ENCODE data around the gene VPS13C.

The VPS13C gene

DNA sequence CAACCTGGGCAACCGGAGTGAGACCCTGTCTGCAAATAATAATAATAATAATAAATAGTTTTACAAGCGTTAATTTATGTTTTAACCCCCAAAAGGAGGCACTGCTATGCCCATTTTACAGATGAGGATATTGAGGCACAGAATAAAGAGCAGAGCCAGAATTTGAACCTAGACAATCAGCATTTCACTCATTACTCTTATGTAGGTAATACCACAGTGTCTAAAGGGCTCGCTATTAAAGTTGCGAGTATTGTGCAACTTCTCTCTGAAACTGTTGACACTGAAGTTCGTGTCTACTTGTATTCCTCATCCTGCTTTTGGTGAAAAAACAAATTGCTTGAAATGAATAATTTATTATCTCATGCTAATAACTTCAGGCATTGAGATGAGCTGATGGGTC lies 9.3 kb upstream of the VPS13C start:
- FAIRE-seq (no peak), DNase-seq (ENCODE audit: insufficient read length) (no peak)
- TF ChIP-seq POLR2A (IDR thresholded peaks at IDR 0.05; ENCODE audit: low read depth, low read length): no peak

DNA sequence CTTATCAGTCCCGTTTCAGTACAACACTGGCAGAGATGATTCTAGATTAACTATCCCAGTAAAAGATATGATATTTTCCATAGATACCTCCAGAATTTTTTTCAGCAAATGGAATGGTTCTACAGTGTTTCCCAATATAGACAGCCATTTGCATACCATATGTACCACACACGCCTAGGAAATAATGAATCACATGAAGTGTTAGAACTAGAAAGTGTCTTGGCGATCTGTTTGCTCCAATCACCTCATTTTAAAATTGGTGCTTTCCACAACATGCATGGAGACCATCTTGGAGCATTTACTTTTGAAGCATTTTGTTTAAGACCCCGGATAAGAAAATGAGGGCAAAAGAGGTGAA lies 8.5 kb upstream of the VPS13C start:
- DNase-seq (ENCODE audit: insufficient read length) (no peak), FAIRE-seq (no peak)
- no peak for TF ChIP-seq POLR2AphosphoS5 (IDR thresholded peaks at IDR 0.05; ENCODE audit: low read depth, low read length)
- no peak for TF ChIP-seq TAF1 (IDR thresholded peaks at IDR 0.05; ENCODE audit: borderline replicate concordance, low read depth, low read length)
- no peak for TF ChIP-seq POLR2A (IDR thresholded peaks at IDR 0.05; ENCODE audit: low read depth, low read length)

DNA sequence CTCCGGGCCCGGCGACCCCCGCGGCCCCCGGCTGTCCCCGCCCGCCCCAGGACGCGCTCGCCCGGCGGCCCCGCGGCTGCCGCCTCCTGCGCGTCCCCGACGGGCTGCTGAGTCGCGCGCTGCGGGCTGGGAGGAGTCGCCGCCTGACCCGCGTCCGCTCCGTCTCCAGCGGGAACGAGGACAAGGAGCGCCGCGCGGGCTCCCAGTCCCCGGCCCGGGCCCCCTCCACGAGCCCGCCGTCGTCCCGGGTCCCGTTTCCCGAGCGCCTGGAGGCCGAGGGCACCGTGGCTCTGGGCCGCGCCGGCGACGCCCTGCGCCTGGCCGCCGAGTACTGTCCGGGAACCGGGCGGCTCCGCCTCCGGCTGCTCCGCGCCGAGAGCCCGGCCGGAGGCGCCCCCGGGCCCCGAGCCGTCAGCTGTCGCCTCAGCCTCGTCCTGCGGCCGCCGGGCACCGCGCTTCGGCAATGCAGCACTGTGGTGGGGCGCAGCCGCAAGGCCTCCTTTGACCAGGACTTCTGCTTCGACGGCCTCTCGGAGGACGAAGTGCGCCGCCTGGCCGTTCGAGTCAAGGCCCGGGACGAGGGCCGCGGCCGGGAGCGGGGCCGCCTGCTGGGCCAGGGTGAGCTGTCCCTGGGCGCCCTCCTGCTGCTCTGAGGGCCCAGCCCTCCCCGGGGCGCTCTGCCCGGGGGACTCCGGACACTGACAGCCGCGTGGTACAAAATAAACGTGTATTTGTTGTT lies 8.0 kb upstream of the VPS13C start:
- DNase-seq (ENCODE audit: insufficient read length) (peak; percentile 17), FAIRE-seq (no peak)
- TF ChIP-seq TAF1 (IDR thresholded peaks at IDR 0.05; ENCODE audit: borderline replicate concordance, low read depth, low read length) (no peak), POLR2A (IDR thresholded peaks at IDR 0.05; ENCODE audit: low read depth, low read length) (no peak), POLR2AphosphoS5 (IDR thresholded peaks at IDR 0.05; ENCODE audit: low read depth, low read length) (no peak)

DNA sequence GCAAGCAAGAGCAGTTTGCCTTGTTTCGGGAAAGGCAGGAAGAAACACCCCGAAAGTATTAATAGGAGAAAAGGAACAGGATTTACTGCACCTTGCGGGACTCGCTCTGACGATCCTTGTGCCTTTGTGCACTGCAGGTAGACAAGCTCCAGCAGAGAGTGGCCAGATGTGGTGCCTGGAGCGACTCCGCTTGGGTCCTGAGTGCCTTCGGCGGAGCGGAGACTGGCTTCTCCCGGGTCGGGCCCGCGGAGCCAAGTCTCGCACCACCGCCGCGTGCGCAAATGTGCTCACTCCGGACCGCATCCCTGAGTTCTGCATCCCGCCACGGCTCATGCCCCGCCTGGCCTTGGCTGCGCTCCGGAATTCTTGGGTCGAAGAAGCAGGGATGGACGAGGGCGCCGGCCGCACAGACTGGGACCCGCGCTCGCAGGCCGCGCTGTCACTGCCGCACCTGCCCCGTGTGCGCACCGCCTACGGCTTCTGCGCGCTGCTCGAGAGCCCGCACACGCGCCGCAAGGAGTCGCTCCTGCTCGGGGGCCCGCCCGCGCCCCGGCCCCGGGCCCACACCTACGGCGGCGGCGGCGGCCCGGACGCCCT lies 7.3 kb upstream of the VPS13C start:
- FAIRE-seq (peak; percentile 46), DNase-seq (ENCODE audit: insufficient read length) (peak; percentile 7)
- TF ChIP-seq TAF1 (IDR thresholded peaks at IDR 0.05; ENCODE audit: borderline replicate concordance, low read depth, low read length): no peak
- no peak for TF ChIP-seq POLR2A (IDR thresholded peaks at IDR 0.05; ENCODE audit: low read depth, low read length)
- no peak for TF ChIP-seq POLR2AphosphoS5 (IDR thresholded peaks at IDR 0.05; ENCODE audit: low read depth, low read length)

DNA sequence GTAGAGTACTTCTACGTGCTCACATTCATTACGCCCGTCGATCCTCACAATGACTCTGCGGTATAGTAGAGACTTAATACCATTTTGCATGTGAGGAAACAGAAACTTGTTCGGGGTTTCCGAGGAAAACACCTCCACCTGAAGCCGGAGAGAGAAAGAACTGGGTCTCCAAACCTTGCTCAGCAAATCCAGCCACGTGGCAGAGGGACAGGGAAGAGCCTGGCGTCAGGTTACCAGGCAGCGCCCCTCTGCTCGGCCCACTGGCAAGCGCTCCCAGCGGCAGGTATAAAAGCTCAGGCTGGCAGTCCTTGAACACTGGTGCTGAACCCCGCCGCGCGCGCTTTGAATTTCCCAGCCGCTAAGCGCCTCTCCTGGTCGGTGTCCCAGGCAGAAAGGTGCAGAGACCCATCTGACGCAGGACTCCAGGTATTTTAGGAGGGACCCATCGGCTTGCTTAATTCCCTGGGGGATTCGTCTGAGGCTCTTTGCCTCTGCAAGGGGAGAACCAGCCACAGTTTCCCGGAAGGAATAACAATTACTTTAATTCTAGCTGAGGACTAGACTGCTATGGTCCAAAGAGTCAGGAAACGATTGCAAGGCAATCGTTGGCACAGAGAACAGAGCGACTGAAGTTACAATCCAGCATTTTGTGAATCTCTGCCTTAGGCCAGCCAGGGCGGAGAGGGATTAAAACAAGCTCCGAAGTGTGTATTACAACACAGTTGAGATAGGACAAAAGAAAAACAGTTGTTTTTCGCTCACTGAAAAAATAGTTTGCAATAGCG lies 6.6 kb upstream of the VPS13C start, which contains the start of gene C2CD4A:
C2CD4A (plus strand) TSS at position 315 of the 785 bp plus-strand sequence. CDS start 637 bp downstream, outside the sequence.
- no peak for TF ChIP-seq POLR2A (IDR thresholded peaks at IDR 0.05; ENCODE audit: low read depth, low read length)
- no peak for TF ChIP-seq POLR2AphosphoS5 (IDR thresholded peaks at IDR 0.05; ENCODE audit: low read depth, low read length)
- FAIRE-seq (peak; percentile 73), DNase-seq (ENCODE audit: insufficient read length) (peak; percentile 13)

DNA sequence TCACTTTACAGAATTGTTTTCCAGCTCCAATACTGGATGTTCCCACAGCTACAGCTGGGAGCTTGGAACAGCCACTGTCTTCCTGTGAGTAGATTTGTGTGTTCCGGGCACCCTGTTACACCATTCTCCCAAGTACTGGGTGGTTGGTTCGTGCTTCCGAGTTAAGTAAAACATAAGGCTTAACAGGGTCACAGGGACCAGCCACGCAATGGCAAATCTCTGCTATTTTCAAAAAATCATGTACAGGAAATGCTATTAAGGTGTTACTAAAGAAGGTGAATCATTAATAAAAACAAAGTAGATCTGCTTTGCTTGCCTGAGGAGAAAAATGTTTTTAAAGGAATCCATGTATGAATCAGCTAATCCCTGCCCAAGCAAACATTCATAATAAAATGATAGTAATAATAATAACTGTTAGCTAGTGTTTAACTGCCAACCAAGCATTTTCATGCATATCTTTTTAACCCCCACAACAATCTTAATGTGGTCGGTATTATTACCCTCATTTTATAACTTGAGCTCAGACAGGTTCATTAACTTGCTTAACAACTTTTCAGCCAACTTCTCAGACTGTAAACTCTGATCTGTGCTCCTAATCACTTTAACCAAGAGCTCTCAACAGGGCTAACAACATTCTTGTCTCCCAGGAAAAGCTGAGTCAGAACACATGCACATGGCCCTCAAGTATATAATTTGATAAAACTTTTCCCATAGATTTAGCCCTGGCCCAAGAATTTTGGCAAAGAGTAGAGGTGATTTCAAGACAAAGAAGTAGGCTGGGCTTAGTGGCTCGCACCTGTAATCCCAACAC lies 3.8 kb upstream of the VPS13C start:
- no peak for FAIRE-seq
- TF ChIP-seq POLR2A (IDR thresholded peaks at IDR 0.05; ENCODE audit: low read depth, low read length) (no peak), TAF1 (IDR thresholded peaks at IDR 0.05; ENCODE audit: borderline replicate concordance, low read depth, low read length) (no peak), POLR2AphosphoS5 (IDR thresholded peaks at IDR 0.05; ENCODE audit: low read depth, low read length) (no peak)
- DNase-seq (ENCODE audit: insufficient read length): no peak

DNA sequence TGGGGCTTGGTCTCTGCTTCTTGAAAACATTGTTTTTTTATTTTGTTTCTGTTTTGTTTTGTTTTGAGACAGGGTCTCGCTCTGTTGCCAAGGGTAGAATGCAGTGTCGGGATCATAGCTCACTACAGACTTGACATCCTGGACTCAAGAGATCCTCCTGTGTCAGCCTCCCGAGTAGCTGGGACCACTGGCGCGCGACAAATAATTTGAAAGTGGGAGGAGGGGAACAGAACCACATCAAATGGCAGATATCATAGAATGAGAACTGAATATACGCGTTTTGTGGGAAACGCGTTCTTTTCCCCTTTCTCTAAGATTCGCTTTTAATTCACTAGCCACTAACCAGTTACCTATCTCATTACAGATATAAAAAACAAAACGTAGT lies 641 bp upstream of the VPS13C start:
- FAIRE-seq (no peak), DNase-seq (ENCODE audit: insufficient read length) (no peak)
- no peak for TF ChIP-seq POLR2A (IDR thresholded peaks at IDR 0.05; ENCODE audit: low read depth, low read length)
- TF ChIP-seq TAF1 (IDR thresholded peaks at IDR 0.05; ENCODE audit: borderline replicate concordance, low read depth, low read length): no peak
- no peak for TF ChIP-seq POLR2AphosphoS5 (IDR thresholded peaks at IDR 0.05; ENCODE audit: low read depth, low read length)

DNA sequence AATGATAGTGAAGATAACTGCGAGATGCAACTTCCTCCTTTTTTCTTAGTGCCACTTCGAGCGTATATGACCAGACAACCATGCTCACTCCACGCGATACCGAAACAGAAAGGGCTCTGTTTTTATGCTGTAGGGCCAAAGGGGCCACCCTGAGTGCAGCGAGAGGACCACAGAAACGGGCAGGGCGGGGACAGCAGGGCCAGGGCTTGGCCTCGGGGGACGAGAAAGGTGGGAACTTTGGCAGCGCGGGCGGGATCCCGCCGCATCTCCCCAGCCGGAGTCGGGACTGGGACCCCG lies 483 bp downstream of the VPS13C start:
- TF ChIP-seq POLR2AphosphoS5 (IDR thresholded peaks at IDR 0.05; ENCODE audit: low read depth, low read length) (peak; percentile 68), TAF1 (IDR thresholded peaks at IDR 0.05; ENCODE audit: borderline replicate concordance, low read depth, low read length) (0 out of 2 replicates have a peak, but pooled peaks have one; percentile 11), POLR2A (IDR thresholded peaks at IDR 0.05; ENCODE audit: low read depth, low read length) (peak; percentile 65)
- FAIRE-seq (no peak), DNase-seq (ENCODE audit: insufficient read length) (peak; percentile 55)

DNA sequence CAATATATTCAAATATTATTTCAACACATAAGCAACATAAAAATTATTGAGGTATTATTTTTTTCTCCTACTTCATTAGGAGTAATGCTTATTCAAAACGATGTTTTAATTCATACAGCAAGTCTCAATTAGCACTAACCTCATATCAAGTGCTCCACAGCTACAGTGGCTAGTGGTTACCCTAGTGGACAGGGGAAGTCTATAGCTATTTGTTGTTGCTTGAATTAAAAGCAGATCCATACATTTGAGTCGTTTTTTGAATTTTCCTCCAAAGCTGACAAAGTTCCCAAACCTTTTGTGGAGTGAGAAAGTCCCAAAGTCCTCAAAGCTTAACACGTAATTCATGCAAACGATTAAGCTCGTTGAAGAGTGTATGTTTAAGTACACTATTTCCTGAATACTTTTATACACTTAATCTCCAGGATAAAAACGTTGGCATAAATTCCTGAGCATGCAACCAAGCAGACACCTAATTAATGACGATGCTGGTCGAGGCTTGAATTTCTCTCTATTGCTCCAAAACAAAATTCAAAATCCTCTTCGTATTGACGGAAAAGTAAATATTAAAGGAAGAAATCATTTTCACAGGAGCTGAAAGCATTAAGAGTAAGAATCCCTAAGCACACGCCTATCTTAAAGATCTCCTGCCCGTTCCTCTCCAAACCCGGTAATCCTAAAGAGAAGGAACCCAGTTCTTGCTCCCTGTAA lies 985 bp downstream of the VPS13C start:
- DNase-seq (ENCODE audit: insufficient read length) (no peak), FAIRE-seq (peak; percentile 56)
- TF ChIP-seq POLR2AphosphoS5 (IDR thresholded peaks at IDR 0.05; ENCODE audit: low read depth, low read length): no peak
- TF ChIP-seq POLR2A (IDR thresholded peaks at IDR 0.05; ENCODE audit: low read depth, low read length): no peak

DNA sequence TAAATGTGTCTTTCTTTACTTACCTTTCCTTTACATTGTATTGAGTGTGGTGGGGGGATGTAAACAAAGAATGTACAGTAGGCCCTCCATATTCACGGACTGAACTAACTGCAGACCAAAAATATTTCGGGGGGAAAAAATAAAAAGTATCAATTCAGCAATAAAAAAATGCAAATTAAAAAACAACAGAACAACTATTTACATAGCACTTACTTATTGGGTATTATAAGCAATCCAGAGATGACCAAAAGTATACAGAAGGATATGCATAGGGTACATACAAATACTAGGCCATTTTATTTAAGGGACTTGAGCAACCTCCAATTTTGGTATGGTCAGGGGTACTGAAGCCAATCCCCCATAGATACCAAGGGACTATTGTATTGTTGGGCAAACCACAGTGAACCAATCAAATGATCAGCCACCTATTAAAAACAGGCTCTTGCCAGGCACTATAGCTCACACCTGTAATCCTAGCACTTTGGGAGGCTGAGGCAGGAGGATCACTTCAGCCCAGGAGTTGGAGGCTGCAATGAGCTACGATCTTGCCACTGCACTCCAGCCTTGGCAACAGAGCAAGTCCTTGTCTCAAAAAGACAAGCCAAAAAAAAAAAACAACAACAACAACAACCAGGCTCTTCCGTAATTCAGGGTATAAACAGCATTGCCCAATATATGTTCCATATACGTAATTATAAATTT lies 1.8 kb downstream of the VPS13C start:
- DNase-seq (ENCODE audit: insufficient read length) (no peak), FAIRE-seq (no peak)
- TF ChIP-seq POLR2AphosphoS5 (IDR thresholded peaks at IDR 0.05; ENCODE audit: low read depth, low read length) (no peak), TAF1 (IDR thresholded peaks at IDR 0.05; ENCODE audit: borderline replicate concordance, low read depth, low read length) (no peak), POLR2A (IDR thresholded peaks at IDR 0.05; ENCODE audit: low read depth, low read length) (no peak)
